B cell (primary cell): ENCODE measurements around the gene ZMYND8. TPM values are rescaled to one million over a fixed set of nuclear protein-coding genes. Genes with fewer than 3 reads are reported as not detected.

ENCODE experiments used
- ATAC-seq: fragments of 200-7000 bp; cut with Tn5 transposase; one replicate; pipeline ENCODE4 v1.10.0; 2021; ENCODE audit warnings: low read depth, mild to moderate bottlenecking, moderate number of reproducible peaks, moderate library complexity
- CTCF ChIA-PET: fragments of 350-600 bp; sonication (Branson Sonifier 250); formaldehyde crosslinking; loops from one replicate; lab custom pipeline; 2021; ENCODE audit warnings: antibody characterized with exemption, inconsistent platforms; lab: Charles Lee
- POLR2A ChIA-PET: fragments of 350-600 bp; sonication (Branson Sonifier 250); formaldehyde crosslinking; loops from one replicate; lab custom pipeline; 2021; ENCODE audit warnings: antibody characterized with exemption; lab: Charles Lee
- DNase-seq: peaks from one replicate; pipeline ENCODE4 v3.0.0; 2013
- H2AFZ ChIP-seq: 2 replicates; pipeline ENCODE4 v1.6.1; 2012; ENCODE audit warnings: mild to moderate bottlenecking, low read depth, low read length; ENCODE audit not compliant: insufficient read depth, poor library complexity, severe bottlenecking
- H3K27ac ChIP-seq, 2 donors: 1 replicate in 1 of 2; 2 replicates in 1 of 2; pipeline ENCODE4 v1.5.1; 2012 to 2013; ENCODE audit warnings: low read length in 2 of 2, mild to moderate bottlenecking in 2 of 2, moderate library complexity in 1 of 2
- H3K27me3 ChIP-seq, 4 experiments: fragments of 200-600 bp in 1 of 4; sonication (generic) in 1 of 4; replicated peaks in 1 of 4; 1 replicate in 2 of 4; 2 replicates in 2 of 4; pipeline versions ENCODE4 v1.6.1 to v1.7.0; 2013 to 2016; ENCODE audit warnings: low read length in 3 of 4, mild to moderate bottlenecking in 2 of 4, mixed read lengths in 1 of 4, moderate library complexity in 1 of 4; ENCODE audit not compliant: insufficient read depth in 4 of 4, control insufficient read depth in 3 of 4; ENCODE audit errors: control extremely low read depth in 1 of 4
- H3K36me3 ChIP-seq, 2 experiments: replicated peaks in 1 of 2; 1 replicate in 1 of 2; 2 replicates in 1 of 2; pipeline versions ENCODE4 v1.6.1 to v1.7.1; 2013; ENCODE audit warnings: low read length in 1 of 2; ENCODE audit not compliant: insufficient read depth in 2 of 2, control insufficient read depth in 1 of 2; ENCODE audit errors: control extremely low read depth in 1 of 2, extremely low read depth in 1 of 2
- H3K4me1 ChIP-seq, 2 donors: fragments of 200-600 bp in 1 of 2; sonication (generic) in 1 of 2; 1 replicate in 1 of 2; 2 replicates in 1 of 2; pipeline versions ENCODE4 v1.5.1 to v1.6.1; 2013 to 2017; ENCODE audit warnings: low read length in 2 of 2; ENCODE audit not compliant: control insufficient read depth in 2 of 2, insufficient read depth in 2 of 2
- H3K4me2 ChIP-seq: replicated peaks from 2 replicates; pipeline ENCODE3; 2012; ENCODE audit warnings: mild to moderate bottlenecking, low read depth, low read length; ENCODE audit not compliant: poor library complexity, severe bottlenecking
- H3K4me3 ChIP-seq, 5 experiments: fragments of 200-600 bp in 1 of 5; sonication (generic) in 1 of 5; 1 replicate in 3 of 5; 2 replicates in 2 of 5; pipeline versions ENCODE4 v1.5.1 to v1.7.0; 2011 to 2016; ENCODE audit warnings: low read length in 4 of 5, mild to moderate bottlenecking in 4 of 5, low read depth in 2 of 5, control low read depth in 1 of 5, moderate library complexity in 1 of 5; ENCODE audit not compliant: insufficient read depth in 1 of 5; ENCODE audit errors: control extremely low read depth in 1 of 5, extremely low read depth in 1 of 5
- H3K79me2 ChIP-seq: fragments of 200-600 bp; sonication (generic); one replicate; pipeline ENCODE4 v1.6.0; 2016; ENCODE audit warnings: low read length; ENCODE audit not compliant: control insufficient read depth, insufficient read depth
- H3K9ac ChIP-seq: fragments of 200-600 bp; sonication (generic); 2 replicates; pipeline ENCODE4 v1.6.1; 2017; ENCODE audit warnings: mild to moderate bottlenecking, low read length, moderate library complexity
- H3K9me3 ChIP-seq, 3 donors: one replicate each; pipeline versions ENCODE4 v1.6.1 to v1.7.1; 2013; ENCODE audit warnings: low read length in 2 of 3; ENCODE audit not compliant: control insufficient read depth in 2 of 3, insufficient read depth in 1 of 3; ENCODE audit errors: control extremely low read depth in 1 of 3
- H4K20me1 ChIP-seq: 2 replicates; pipeline ENCODE4 v1.6.0; 2012; ENCODE audit warnings: mild to moderate bottlenecking, low read length; ENCODE audit not compliant: insufficient read depth, control insufficient read depth, poor library complexity, severe bottlenecking
- H3K27ac Mint-ChIP-seq: one replicate; pipeline ENCODE4 v1.8.0; 2021; ENCODE audit warnings: mixed read lengths
- H3K27me3 Mint-ChIP-seq: one replicate; pipeline ENCODE4 v1.8.0; 2021; ENCODE audit warnings: mixed read lengths
- H3K4me1 Mint-ChIP-seq: one replicate; pipeline ENCODE4 v1.8.0; 2021; ENCODE audit warnings: mixed read lengths
- H3K4me3 Mint-ChIP-seq: one replicate; pipeline ENCODE4 v1.8.0; 2021; ENCODE audit warnings: mixed read lengths
- H3K9me3 Mint-ChIP-seq: one replicate; pipeline ENCODE4 v1.8.0; 2022; ENCODE audit warnings: mixed read lengths; ENCODE audit not compliant: insufficient read depth
- CTCF ChIP-seq: fragments of 200-600 bp; IDR thresholded peaks from one replicate; pipeline ENCODE4 v1.8.0; 2022; ENCODE audit warnings: antibody characterized with exemption, mild to moderate bottlenecking
- EZH2 ChIP-seq: IDR thresholded peaks from 2 replicates; pipeline ENCODE4 v1.6.1; 2012; ENCODE audit warnings: borderline replicate concordance, low read depth, mild to moderate bottlenecking, moderate library complexity, low read length; ENCODE audit not compliant: insufficient read depth, poor library complexity, severe bottlenecking
- WGBS: methylation state at CpG from one replicate; pipeline ENCODE4 v1.1.5; 2013; ENCODE audit warnings: missing lambda C conversion rate; ENCODE audit not compliant: insufficient coverage; 5-methylcytosine and 5-hydroxymethylcytosine counted together
- intact Hi-C: fragments of 100-400 bp; cut with micrococcal nuclease; formaldehyde crosslinking; loops from one replicate; pipeline ENCODE4 v1.10.0; 2022
- polyA plus RNA-seq: library from polyadenylated mRNA; depleted of rRNA; stranded (reverse); fragments of >200 nt; gene quantifications from 2 replicates; pipeline ENCODE4 v1.2.3, GENCODE V29; 2012
- total RNA-seq, 2 donors: library from RNA; stranded (reverse); fragments of 120-200 nt in 1 of 2; gene quantifications; 1 replicate in 1 of 2; 2 replicates in 1 of 2; pipeline versions ENCODE4 v1.2.3 to v1.2.4, GENCODE V29; 2013 to 2022

ZMYND8 gene
- total and polyA plus RNA-seq, 2 donors (not counting 1 experiment from before 2014, with no cell fraction given): 20.3 to 67.2 TPM

- H3K4me3 Mint-ChIP-seq: no peak overlapping the region
- DNase-seq: no peak
- ATAC-seq: no peak
- WGBS: 97% methylated on average over 8 of the region's 9 CpGs
- no peaks in the 10 kb centered on the region for H3K4me1 Mint-ChIP-seq
- Histone ChIP-seq H2AFZ (no peak overlapping the region), H4K20me1 (peaks cover 20% of the 10 kb centered on the region), H3K4me3 (no peak overlapping the region), H3K27me3 (no peaks in the 10 kb centered on the region), H3K27ac (no peak overlapping the region), H3K9ac (no peak overlapping the region), H3K36me3 (peaks cover 17 to 93% of the 10 kb centered on the region in 2 experiments), H3K9me3 (no peaks in the 10 kb centered on the region), H3K79me2 (peaks cover 30% of the 10 kb centered on the region), H3K4me1 (no peaks in the 10 kb centered on the region), H3K4me2 (no peak overlapping the region)
- no peak for TF ChIP-seq EZH2
- H3K27ac Mint-ChIP-seq: no peak overlapping the region
- no peaks in the 10 kb centered on the region for H3K9me3 Mint-ChIP-seq
- POLR2A ChIA-PET: no interaction called here
- CTCF ChIA-PET: interaction anchor here (0.9 to 1.3 kb wide), 2 partner anchors 170 to 407 kb away, joined by 3 to 9 read pairs; no protein-coding TSS in a partner anchor
- H3K27me3 Mint-ChIP-seq: no peaks in the 10 kb centered on the region
- intact Hi-C loops: no loop called here
Observed at GRCh38 chr20:47213966-47214365, 142.5 kb downstream of the ZMYND8 start.

GRCh38 chr20:47212606-47213207 is 143.8 kb downstream of the ZMYND8 start:
- no peak overlapping the region for H3K27ac Mint-ChIP-seq
- peaks cover 15 to 92% of the 10 kb centered on the region in 2 experiments for H3K36me3 ChIP-seq
- CTCF ChIA-PET: interaction anchor here (0.6 to 1.0 kb wide), 3 partner anchors 13 to 628 kb away, joined by 3 read pairs; no protein-coding TSS in a partner anchor
- ATAC-seq: no peak
- WGBS: 100% methylated on average over 4 of the region's 9 CpGs
- no peak overlapping the region for H3K4me3 Mint-ChIP-seq
- no peak overlapping the region for H2AFZ ChIP-seq
- no peaks in the 10 kb centered on the region for H3K27me3 Mint-ChIP-seq
- peaks cover 20% of the 10 kb centered on the region for H4K20me1 ChIP-seq
- POLR2A ChIA-PET: no interaction called here
- no peak for DNase-seq
- no peak overlapping the region for H3K4me2 ChIP-seq
- no peaks in the 10 kb centered on the region for H3K9me3 Mint-ChIP-seq
- no peaks in the 10 kb centered on the region for H3K27me3 ChIP-seq
- H3K4me1 ChIP-seq: no peaks in the 10 kb centered on the region
- no peaks in the 10 kb centered on the region for H3K4me1 Mint-ChIP-seq
- no peak for TF ChIP-seq CTCF
- no peak for TF ChIP-seq EZH2
- H3K9ac ChIP-seq: no peak overlapping the region
- intact Hi-C loops: no loop called here
- H3K27ac ChIP-seq: no peak overlapping the region
- no peak overlapping the region for H3K4me3 ChIP-seq
- peaks cover 25% of the 10 kb centered on the region for H3K79me2 ChIP-seq
- no peaks in the 10 kb centered on the region for H3K9me3 ChIP-seq
